Mesenchymal stem cell (in vitro differentiated cells and primary cell): ENCODE results near the gene CDK3.

Experiments used
- DNase-seq: peaks from one replicate; pipeline ENCODE4 v3.0.0-alpha.2; 2013
- H2AFZ ChIP-seq: one replicate; pipeline ENCODE4 v1.6.1; 2013; ENCODE audit warnings: low read depth, mild to moderate bottlenecking, control low read depth, inconsistent platforms, low read length, moderate library complexity
- H2AK5ac ChIP-seq: 2 replicates; pipeline ENCODE4 v1.6.1; 2013; ENCODE audit warnings: low read length, moderate library complexity, mild to moderate bottlenecking, inconsistent platforms; ENCODE audit not compliant: severe bottlenecking
- H2BK120ac ChIP-seq: one replicate; pipeline ENCODE4 v1.6.1; 2013; ENCODE audit warnings: low read depth, mild to moderate bottlenecking, inconsistent platforms, low read length, moderate library complexity
- H2BK12ac ChIP-seq, 2 experiments: one replicate each; pipeline ENCODE4 v1.6.1; 2013; ENCODE audit warnings: inconsistent platforms in 2 of 2, low read length in 2 of 2, mild to moderate bottlenecking in 2 of 2, moderate library complexity in 2 of 2, control low read depth in 1 of 2
- H2BK15ac ChIP-seq: one replicate; pipeline ENCODE4 v1.6.1; 2013; ENCODE audit warnings: mild to moderate bottlenecking, low read depth, inconsistent platforms; ENCODE audit not compliant: poor library complexity, severe bottlenecking
- H2BK5ac ChIP-seq: 2 replicates; pipeline ENCODE4 v1.6.1; 2013; ENCODE audit warnings: low read depth, mild to moderate bottlenecking, low read length, control low read depth, inconsistent platforms; ENCODE audit not compliant: poor library complexity, severe bottlenecking
- H3K14ac ChIP-seq, 2 experiments: one replicate each; pipeline ENCODE4 v1.6.1; 2013; ENCODE audit warnings: inconsistent platforms in 2 of 2, low read length in 2 of 2, control low read depth in 1 of 2, mild to moderate bottlenecking in 1 of 2, moderate library complexity in 1 of 2
- H3K18ac ChIP-seq, 2 experiments: one replicate each; pipeline ENCODE4 v1.6.1; 2013; ENCODE audit warnings: inconsistent platforms in 2 of 2, low read length in 2 of 2, control low read depth in 1 of 2, low read depth in 1 of 2, mild to moderate bottlenecking in 1 of 2
- H3K23ac ChIP-seq, 2 experiments: one replicate each; pipeline ENCODE4 v1.6.1; 2013; ENCODE audit warnings: inconsistent platforms in 2 of 2, low read length in 2 of 2, mild to moderate bottlenecking in 2 of 2, moderate library complexity in 2 of 2, control low read depth in 1 of 2
- H3K27ac ChIP-seq: 2 replicates; pipeline ENCODE4 v1.5.1; 2013; ENCODE audit warnings: mild to moderate bottlenecking, moderate library complexity, low read length, control low read depth, inconsistent platforms; ENCODE audit not compliant: poor library complexity, severe bottlenecking
- H3K27me3 ChIP-seq, 2 experiments: 2 replicates each; pipeline versions ENCODE4 v1.6.1 to v1.7.0; 2013; ENCODE audit warnings: low read length in 2 of 2, mild to moderate bottlenecking in 2 of 2, moderate library complexity in 2 of 2, control low read depth in 1 of 2, inconsistent platforms in 1 of 2; ENCODE audit not compliant: control insufficient read depth in 1 of 2, insufficient read depth in 1 of 2
- H3K36me3 ChIP-seq, 2 experiments: 2 replicates each; pipeline versions ENCODE4 v1.6.1 to v1.7.0; 2013; ENCODE audit warnings: low read length in 2 of 2, control low read depth in 1 of 2, inconsistent platforms in 1 of 2, low read depth in 1 of 2, mild to moderate bottlenecking in 1 of 2; ENCODE audit not compliant: insufficient read depth in 2 of 2, control insufficient read depth in 1 of 2
- H3K4ac ChIP-seq, 2 experiments: one replicate each; pipeline ENCODE4 v1.6.1; 2013; ENCODE audit warnings: inconsistent platforms in 2 of 2, low read length in 2 of 2, mild to moderate bottlenecking in 2 of 2, moderate library complexity in 2 of 2, control low read depth in 1 of 2, low read depth in 1 of 2
- H3K4me1 ChIP-seq: 2 replicates; pipeline ENCODE4 v1.6.1; 2013; ENCODE audit warnings: low read depth, low read length, control low read depth; ENCODE audit not compliant: control insufficient read depth, insufficient read depth
- H3K4me2 ChIP-seq: 2 replicates; pipeline ENCODE4 v1.6.1; 2013; ENCODE audit warnings: low read length, mild to moderate bottlenecking, inconsistent platforms; ENCODE audit not compliant: poor library complexity, severe bottlenecking
- H3K4me3 ChIP-seq, 2 experiments: 2 replicates each; pipeline versions ENCODE4 v1.5.1 to v1.7.0; 2013; ENCODE audit warnings: low read length in 2 of 2, mild to moderate bottlenecking in 2 of 2, control low read depth in 1 of 2, low read depth in 1 of 2; ENCODE audit not compliant: insufficient read depth in 1 of 2
- H3K79me1 ChIP-seq: replicated peaks from 2 replicates; pipeline ENCODE4 v1.6.1; 2013; ENCODE audit warnings: mild to moderate bottlenecking, control low read depth, low read length, inconsistent platforms; ENCODE audit not compliant: poor library complexity, severe bottlenecking
- H3K9ac ChIP-seq: 2 replicates; pipeline ENCODE4 v1.7.0; 2013; ENCODE audit warnings: mild to moderate bottlenecking, low read length, moderate library complexity
- H3K9me3 ChIP-seq: 2 replicates; pipeline ENCODE4 v1.7.0; 2013; ENCODE audit warnings: mild to moderate bottlenecking, low read length; ENCODE audit not compliant: control insufficient read depth
- H4K8ac ChIP-seq: one replicate; pipeline ENCODE4 v1.6.1; 2013; ENCODE audit warnings: inconsistent platforms, mild to moderate bottlenecking, low read length, moderate library complexity
- H4K91ac ChIP-seq: one replicate; pipeline ENCODE4 v1.6.1; 2013; ENCODE audit warnings: mild to moderate bottlenecking, low read length, inconsistent platforms
- WGBS: methylation state at CpG from one replicate; pipeline ENCODE4 v1.1.7; 2013; ENCODE audit warnings: mixed read lengths; 5-methylcytosine and 5-hydroxymethylcytosine counted together

The CDK3 gene

DNA sequence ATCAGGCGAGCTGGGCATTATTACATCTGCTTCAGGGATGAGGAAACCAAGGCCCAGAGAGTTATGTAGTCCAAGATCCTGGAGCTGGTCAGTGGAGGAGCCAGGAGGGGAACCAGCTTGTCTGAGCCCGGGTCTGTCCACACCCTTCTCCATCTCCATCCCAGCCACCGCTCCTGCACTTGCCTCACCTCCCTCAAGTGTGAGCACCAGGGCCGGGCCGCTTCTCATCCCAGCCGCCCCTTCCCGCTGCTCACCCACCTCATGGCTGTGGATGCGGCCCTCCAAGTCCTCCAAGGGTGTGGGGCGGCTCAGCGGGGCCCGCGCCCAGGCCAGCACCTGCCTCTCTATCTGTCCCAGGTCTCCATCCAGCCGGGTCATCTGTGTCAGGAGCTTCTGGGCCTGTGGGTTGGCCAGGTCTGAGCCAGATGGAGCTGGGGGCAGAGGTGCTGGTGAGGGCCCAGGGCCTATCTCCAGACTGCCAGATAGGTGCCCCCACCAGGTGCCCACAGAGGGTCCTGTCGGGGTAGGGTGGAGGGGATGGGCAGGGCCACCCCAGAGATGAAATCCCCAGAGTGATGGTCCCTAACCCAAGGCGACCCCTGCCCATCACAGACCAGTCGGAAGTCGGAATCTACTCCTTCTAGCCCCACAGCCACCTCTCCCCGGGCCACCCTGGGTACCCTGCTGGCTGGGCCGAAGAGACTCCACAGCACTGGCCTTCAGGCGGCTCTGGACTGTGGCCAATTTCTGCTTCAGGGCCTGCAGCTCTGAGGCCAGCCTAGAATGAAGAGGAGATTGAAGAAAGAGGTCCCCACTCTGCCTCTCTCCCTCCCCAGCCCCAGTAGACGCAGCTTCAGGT lies 17.1 kb downstream of the CDK3 start:
- no peaks in the 10 kb centered on the region for H3K9me3 ChIP-seq
- no peak overlapping the region for H2BK12ac ChIP-seq
- H2BK120ac ChIP-seq = no peak overlapping the region
- no peak overlapping the region for H2AK5ac ChIP-seq
- H3K27me3 ChIP-seq = peaks cover 0 to 66% of the 10 kb centered on the region in 2 experiments
- H3K18ac ChIP-seq = no peak overlapping the region
- no peak overlapping the region for H3K14ac ChIP-seq
- DNase-seq = no peak
- H4K91ac ChIP-seq = no peak overlapping the region
- H2BK5ac ChIP-seq = no peak overlapping the region
- H3K4me3 ChIP-seq = no peak overlapping the region
- WGBS = 89% methylated on average over 20 of the region's 21 CpGs
- no peak overlapping the region for H3K23ac ChIP-seq
- no peak overlapping the region for H2AFZ ChIP-seq
- no peaks in the 10 kb centered on the region for H3K36me3 ChIP-seq
- no peak overlapping the region for H3K4me2 ChIP-seq
- no peak overlapping the region for H3K27ac ChIP-seq
- H3K79me1 ChIP-seq = no peaks in the 10 kb centered on the region
- no peak overlapping the region for H3K9ac ChIP-seq
- H3K4ac ChIP-seq = no peak overlapping the region
- no peak overlapping the region for H4K8ac ChIP-seq
- no peak overlapping the region for H2BK15ac ChIP-seq
- peaks cover 23% of the 10 kb centered on the region for H3K4me1 ChIP-seq

DNA sequence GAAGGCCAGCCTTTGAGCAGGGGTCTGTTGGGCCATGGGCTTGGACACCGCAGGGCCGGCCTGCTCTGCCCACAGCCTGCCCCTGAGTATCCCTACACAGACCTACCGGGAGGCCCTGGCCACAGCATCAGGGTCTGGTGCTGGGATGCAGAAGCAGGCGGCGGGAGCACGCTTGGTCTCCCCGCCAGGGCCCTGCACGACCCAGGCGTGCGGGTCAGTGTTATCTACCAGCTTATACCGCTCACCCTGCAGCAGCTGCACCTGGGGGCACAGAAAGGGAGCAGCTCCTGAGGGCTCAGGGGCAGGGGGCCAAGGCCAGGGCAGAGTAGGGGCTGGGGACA lies 17.7 kb downstream of the CDK3 start:
- Histone ChIP-seq H3K4ac (no peak overlapping the region), H3K27ac (no peak overlapping the region)

DNA sequence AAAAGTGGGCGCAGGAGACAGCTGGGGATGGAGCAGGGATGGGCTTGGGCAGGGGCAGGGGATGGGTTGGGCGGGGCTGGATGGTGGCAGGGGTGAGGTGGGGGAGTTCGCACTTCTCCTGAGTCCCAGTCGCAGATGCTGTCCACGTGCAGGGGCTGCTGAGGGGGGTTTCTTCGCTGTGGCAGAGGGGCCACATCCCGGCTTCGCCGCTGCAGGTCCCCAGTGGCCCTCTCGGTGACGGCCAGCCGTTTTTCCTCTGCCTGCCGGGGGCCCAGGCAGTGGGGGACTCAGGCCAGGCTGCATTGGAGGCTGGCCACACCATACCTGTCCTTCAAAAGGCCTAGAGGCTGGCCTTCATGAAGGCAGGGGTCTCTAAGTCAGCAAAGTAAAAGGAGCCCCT lies 18.1 kb downstream of the CDK3 start:
- H2BK15ac ChIP-seq = no peak overlapping the region
- no peak overlapping the region for H4K91ac ChIP-seq
- DNase-seq = no peak
- no peaks in the 10 kb centered on the region for H3K79me1 ChIP-seq
- no peak overlapping the region for H2BK5ac ChIP-seq
- 90% methylated on average over 13 of the region's 13 CpGs for WGBS
- H2AFZ ChIP-seq = no peak overlapping the region
- no peak overlapping the region for H2BK120ac ChIP-seq
- H3K23ac ChIP-seq = no peak overlapping the region
- peaks cover 0 to 69% of the 10 kb centered on the region in 2 experiments for H3K27me3 ChIP-seq
- H3K4me2 ChIP-seq = no peak overlapping the region
- H3K27ac ChIP-seq = no peak overlapping the region
- no peak overlapping the region for H3K4me3 ChIP-seq
- H2AK5ac ChIP-seq = no peak overlapping the region
- H2BK12ac ChIP-seq = no peak overlapping the region
- no peak overlapping the region for H4K8ac ChIP-seq
- peaks cover 18% of the 10 kb centered on the region for H3K4me1 ChIP-seq
- H3K4ac ChIP-seq = no peak overlapping the region
- H3K18ac ChIP-seq = no peak overlapping the region
- no peaks in the 10 kb centered on the region for H3K9me3 ChIP-seq
- H3K14ac ChIP-seq = no peak overlapping the region
- no peak overlapping the region for H3K9ac ChIP-seq
- H3K36me3 ChIP-seq = no peaks in the 10 kb centered on the region

More for the DNA sequence above, 17.7 kb downstream of the CDK3 start:
- H3K9me3 ChIP-seq = no peaks in the 10 kb centered on the region
- no peak overlapping the region for H2AFZ ChIP-seq
- no peak overlapping the region for H2BK5ac ChIP-seq
- H3K4me2 ChIP-seq = no peak overlapping the region
- peaks cover 23% of the 10 kb centered on the region for H3K4me1 ChIP-seq
- no peak overlapping the region for H2BK120ac ChIP-seq
- no peak for DNase-seq
- no peak overlapping the region for H3K18ac ChIP-seq
- no peaks in the 10 kb centered on the region for H3K79me1 ChIP-seq
- H2BK12ac ChIP-seq = no peak overlapping the region
- H3K14ac ChIP-seq = no peak overlapping the region
- H3K23ac ChIP-seq = no peak overlapping the region
- no peak overlapping the region for H3K4me3 ChIP-seq
- H3K36me3 ChIP-seq = no peaks in the 10 kb centered on the region
- no peak overlapping the region for H2AK5ac ChIP-seq
- H2BK15ac ChIP-seq = no peak overlapping the region
- 88% methylated on average over 11 of the region's 11 CpGs for WGBS
- no peak overlapping the region for H3K9ac ChIP-seq
- H4K91ac ChIP-seq = no peak overlapping the region
- H4K8ac ChIP-seq = no peak overlapping the region
- peaks cover 0 to 68% of the 10 kb centered on the region in 2 experiments for H3K27me3 ChIP-seq

DNA sequence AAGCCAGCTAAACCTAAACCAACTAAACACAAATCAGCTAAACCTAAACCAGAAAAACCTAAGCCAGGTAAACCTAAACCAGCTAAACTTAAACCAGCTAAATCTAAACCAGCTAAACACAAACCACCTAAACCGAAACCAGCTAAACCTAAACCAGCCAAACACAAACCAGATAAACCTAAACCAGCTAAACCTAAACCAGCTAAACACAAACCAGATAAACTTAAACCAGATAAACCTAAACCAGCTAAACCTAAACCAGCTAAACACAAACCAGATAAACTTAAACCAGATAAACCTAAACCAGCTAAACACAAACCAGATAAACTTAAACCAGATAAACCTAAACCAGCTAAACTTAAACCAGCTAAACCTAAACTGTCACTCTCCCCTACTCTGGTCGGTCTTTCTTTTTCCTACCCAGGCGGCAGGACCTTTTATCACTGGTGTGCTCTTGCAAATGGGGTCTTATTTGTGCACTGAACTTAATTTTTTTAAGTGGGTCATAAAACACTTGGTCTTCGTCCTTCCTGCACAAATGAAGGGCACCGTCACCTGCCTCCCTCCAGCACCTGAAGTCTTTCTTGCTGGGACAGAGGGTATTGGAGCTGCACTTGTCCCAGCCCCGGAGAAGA lies 19.3 kb downstream of the CDK3 start:
- H3K4ac ChIP-seq = no peak overlapping the region
- no peak overlapping the region for H3K4me2 ChIP-seq
- H2BK5ac ChIP-seq = no peak overlapping the region
- no peak overlapping the region for H3K9ac ChIP-seq
- H3K18ac ChIP-seq = no peak overlapping the region
- H4K8ac ChIP-seq = no peak overlapping the region
- H2AFZ ChIP-seq = no peak overlapping the region
- H3K9me3 ChIP-seq = no peaks in the 10 kb centered on the region
- H2BK12ac ChIP-seq = no peak overlapping the region
- peaks cover 13% of the 10 kb centered on the region for H3K4me1 ChIP-seq
- H3K23ac ChIP-seq = no peak overlapping the region
- no peaks in the 10 kb centered on the region for H3K36me3 ChIP-seq
- H2BK15ac ChIP-seq = no peak overlapping the region
- H2AK5ac ChIP-seq = no peak overlapping the region
- no peak overlapping the region for H3K4me3 ChIP-seq
- no peak overlapping the region for H4K91ac ChIP-seq
- H3K14ac ChIP-seq = no peak overlapping the region
- no peak overlapping the region for H3K27ac ChIP-seq
- no peak for DNase-seq
- peaks cover 0 to 66% of the 10 kb centered on the region in 2 experiments for H3K27me3 ChIP-seq
- 69% methylated on average over 6 of the region's 6 CpGs for WGBS
- no peaks in the 10 kb centered on the region for H3K79me1 ChIP-seq
- no peak overlapping the region for H2BK120ac ChIP-seq
